ENCODE data around the gene RAB11FIP4. TPM values are rescaled to one million over a fixed set of nuclear protein-coding genes. Genes with fewer than 3 reads are reported as not detected.

Gene RAB11FIP4
- polyA plus RNA-seq, 1 of the 3 experiments (the other 2 are of a cell fraction): 9.4 TPM

DNA sequence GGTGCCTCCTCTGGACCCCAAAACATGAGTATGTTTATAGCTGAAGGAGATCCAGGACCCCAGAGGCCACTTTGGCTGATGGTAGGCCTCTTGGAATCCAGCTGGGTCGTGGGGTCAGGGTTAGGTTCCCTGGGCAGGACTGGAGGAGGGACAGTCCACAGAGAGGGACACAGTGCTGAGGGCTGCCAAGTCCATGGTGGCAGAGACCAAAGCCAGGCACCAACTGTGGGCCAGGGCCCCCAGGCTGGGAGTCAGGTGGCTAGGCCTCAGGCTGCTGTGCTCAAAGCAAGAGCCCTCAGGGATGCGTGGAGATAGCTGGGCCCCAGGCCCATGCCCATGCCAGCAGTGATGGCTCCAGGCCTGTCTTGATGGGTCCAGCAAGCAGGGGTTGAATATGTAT, 44.1 kb downstream of the RAB11FIP4 start:
- POLR2A ChIA-PET: no interaction called here
- CTCF ChIA-PET: interaction anchor here (1.2 to 2.5 kb wide), 2 partner anchors 10 to 46 kb away, joined by 4 to 8 read pairs; no protein-coding TSS in a partner anchor
- no peaks in the 10 kb centered on the region for H3K27me3 ChIP-seq (ENCODE audit: insufficient read depth)

More for the DNA sequence above, 44.1 kb downstream of the RAB11FIP4 start:
- no peak overlapping the region for H3K27ac ChIP-seq (ENCODE audit: low read depth in 2 of 2, low read length in 1 of 2)
- H3F3A ChIP-seq (replicated peaks; ENCODE audit: insufficient read depth): no peaks in the 10 kb centered on the region
- WGBS (ENCODE audit: low lambda C conversion rate): 43% methylated on average over 2 of the region's 2 CpGs
- H3K9me3 ChIP-seq: no peaks in the 10 kb centered on the region
- DNase-seq: no peak
- H3K9ac ChIP-seq: no peak overlapping the region
- no peaks in the 10 kb centered on the region for H3K9me2 ChIP-seq
- no peak overlapping the region for H2AFZ ChIP-seq (ENCODE audit: low read depth)
- no peaks in the 10 kb centered on the region for H4K20me1 ChIP-seq (ENCODE audit: insufficient read depth)
- H3K4me3 ChIP-seq (ENCODE audit: low read depth in 2 of 2, low read length in 1 of 2): no peak overlapping the region
- no peaks in the 10 kb centered on the region for H3K79me2 ChIP-seq (ENCODE audit: insufficient read depth)
- no peaks in the 10 kb centered on the region; a peak in 1 of 4 replicates for H3K4me1 ChIP-seq (ENCODE audit: control insufficient read depth in 1 of 2, insufficient read depth in 2 of 2, low read depth in 1 of 2, low read length in 1 of 2)
- TF ChIP-seq RCOR1 (IDR thresholded peaks at IDR 0.05; ENCODE audit: low read length) (no peak), FOXM1 (IDR thresholded peaks at IDR 0.05; ENCODE audit: low read depth) (no peak), POLR2AphosphoS5 (IDR thresholded peaks at IDR 0.05; ENCODE audit: low read depth, low read length) (no peak), EP300 (IDR thresholded peaks at IDR 0.05; ENCODE audit: borderline replicate concordance in 1 of 2, low read depth in 1 of 2, low read length in 1 of 2) (no peak), EZH2phosphoT487 (IDR thresholded peaks at IDR 0.05; ENCODE audit: borderline replicate concordance, low read depth) (no peak), RXRA (IDR thresholded peaks at IDR 0.05; ENCODE audit: borderline replicate concordance, low read depth) (no peak), RAD21 (IDR thresholded peaks at IDR 0.05; ENCODE audit: low read length) (no peak), SIN3A (IDR thresholded peaks at IDR 0.05; ENCODE audit: borderline replicate concordance, low read depth, low read length) (no peak), FOSL2 (IDR thresholded peaks at IDR 0.05; ENCODE audit: borderline replicate concordance, low read depth) (no peak), ELF1 (IDR thresholded peaks at IDR 0.05) (no peak), NFIC (IDR thresholded peaks at IDR 0.05; ENCODE audit: borderline replicate concordance) (no peak), NRF1 (IDR thresholded peaks at IDR 0.05; ENCODE audit: low read depth, low read length) (no peak), TEAD4 (IDR thresholded peaks at IDR 0.05; ENCODE audit: borderline replicate concordance, insufficient read depth) (no peak), TCF12 (IDR thresholded peaks at IDR 0.05) (no peak), SMC3 (IDR thresholded peaks at IDR 0.05; ENCODE audit: low read depth, low read length) (no peak), TAF1 (IDR thresholded peaks at IDR 0.05; ENCODE audit: borderline replicate concordance, low read depth, low read length) (no peak), FOXJ3 (CRISPR knock-in tag; IDR thresholded peaks at IDR 0.05) (no peak)
- TF ChIP-seq, protein P1, sequence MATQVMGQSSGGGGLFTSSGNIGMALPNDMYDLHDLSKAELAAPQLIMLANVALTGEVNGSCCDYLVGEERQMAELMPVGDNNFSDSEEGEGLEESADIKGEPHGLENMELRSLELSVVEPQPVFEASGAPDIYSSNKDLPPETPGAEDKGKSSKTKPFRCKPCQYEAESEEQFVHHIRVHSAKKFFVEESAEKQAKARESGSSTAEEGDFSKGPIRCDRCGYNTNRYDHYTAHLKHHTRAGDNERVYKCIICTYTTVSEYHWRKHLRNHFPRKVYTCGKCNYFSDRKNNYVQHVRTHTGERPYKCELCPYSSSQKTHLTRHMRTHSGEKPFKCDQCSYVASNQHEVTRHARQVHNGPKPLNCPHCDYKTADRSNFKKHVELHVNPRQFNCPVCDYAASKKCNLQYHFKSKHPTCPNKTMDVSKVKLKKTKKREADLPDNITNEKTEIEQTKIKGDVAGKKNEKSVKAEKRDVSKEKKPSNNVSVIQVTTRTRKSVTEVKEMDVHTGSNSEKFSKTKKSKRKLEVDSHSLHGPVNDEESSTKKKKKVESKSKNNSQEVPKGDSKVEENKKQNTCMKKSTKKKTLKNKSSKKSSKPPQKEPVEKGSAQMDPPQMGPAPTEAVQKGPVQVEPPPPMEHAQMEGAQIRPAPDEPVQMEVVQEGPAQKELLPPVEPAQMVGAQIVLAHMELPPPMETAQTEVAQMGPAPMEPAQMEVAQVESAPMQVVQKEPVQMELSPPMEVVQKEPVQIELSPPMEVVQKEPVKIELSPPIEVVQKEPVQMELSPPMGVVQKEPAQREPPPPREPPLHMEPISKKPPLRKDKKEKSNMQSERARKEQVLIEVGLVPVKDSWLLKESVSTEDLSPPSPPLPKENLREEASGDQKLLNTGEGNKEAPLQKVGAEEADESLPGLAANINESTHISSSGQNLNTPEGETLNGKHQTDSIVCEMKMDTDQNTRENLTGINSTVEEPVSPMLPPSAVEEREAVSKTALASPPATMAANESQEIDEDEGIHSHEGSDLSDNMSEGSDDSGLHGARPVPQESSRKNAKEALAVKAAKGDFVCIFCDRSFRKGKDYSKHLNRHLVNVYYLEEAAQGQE (IDR thresholded peaks at IDR 0.05; ENCODE audit: low read depth, low read length): no peak
- TF ChIP-seq, protein P2, sequence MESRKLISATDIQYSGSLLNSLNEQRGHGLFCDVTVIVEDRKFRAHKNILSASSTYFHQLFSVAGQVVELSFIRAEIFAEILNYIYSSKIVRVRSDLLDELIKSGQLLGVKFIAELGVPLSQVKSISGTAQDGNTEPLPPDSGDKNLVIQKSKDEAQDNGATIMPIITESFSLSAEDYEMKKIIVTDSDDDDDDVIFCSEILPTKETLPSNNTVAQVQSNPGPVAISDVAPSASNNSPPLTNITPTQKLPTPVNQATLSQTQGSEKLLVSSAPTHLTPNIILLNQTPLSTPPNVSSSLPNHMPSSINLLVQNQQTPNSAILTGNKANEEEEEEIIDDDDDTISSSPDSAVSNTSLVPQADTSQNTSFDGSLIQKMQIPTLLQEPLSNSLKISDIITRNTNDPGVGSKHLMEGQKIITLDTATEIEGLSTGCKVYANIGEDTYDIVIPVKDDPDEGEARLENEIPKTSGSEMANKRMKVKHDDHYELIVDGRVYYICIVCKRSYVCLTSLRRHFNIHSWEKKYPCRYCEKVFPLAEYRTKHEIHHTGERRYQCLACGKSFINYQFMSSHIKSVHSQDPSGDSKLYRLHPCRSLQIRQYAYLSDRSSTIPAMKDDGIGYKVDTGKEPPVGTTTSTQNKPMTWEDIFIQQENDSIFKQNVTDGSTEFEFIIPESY (IDR thresholded peaks at IDR 0.05; ENCODE audit: borderline replicate concordance, low read depth): no peak
- TF ChIP-seq, protein P3, sequence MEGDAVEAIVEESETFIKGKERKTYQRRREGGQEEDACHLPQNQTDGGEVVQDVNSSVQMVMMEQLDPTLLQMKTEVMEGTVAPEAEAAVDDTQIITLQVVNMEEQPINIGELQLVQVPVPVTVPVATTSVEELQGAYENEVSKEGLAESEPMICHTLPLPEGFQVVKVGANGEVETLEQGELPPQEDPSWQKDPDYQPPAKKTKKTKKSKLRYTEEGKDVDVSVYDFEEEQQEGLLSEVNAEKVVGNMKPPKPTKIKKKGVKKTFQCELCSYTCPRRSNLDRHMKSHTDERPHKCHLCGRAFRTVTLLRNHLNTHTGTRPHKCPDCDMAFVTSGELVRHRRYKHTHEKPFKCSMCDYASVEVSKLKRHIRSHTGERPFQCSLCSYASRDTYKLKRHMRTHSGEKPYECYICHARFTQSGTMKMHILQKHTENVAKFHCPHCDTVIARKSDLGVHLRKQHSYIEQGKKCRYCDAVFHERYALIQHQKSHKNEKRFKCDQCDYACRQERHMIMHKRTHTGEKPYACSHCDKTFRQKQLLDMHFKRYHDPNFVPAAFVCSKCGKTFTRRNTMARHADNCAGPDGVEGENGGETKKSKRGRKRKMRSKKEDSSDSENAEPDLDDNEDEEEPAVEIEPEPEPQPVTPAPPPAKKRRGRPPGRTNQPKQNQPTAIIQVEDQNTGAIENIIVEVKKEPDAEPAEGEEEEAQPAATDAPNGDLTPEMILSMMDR (IDR thresholded peaks at IDR 0.05): no peak
- H3K4me2 ChIP-seq: no peak overlapping the region
- H3K36me3 ChIP-seq (replicated peaks in 1 of 2; ENCODE audit: control insufficient read depth in 1 of 2, insufficient read depth in 2 of 2, low read length in 1 of 2): no peaks in the 10 kb centered on the region
